ENCODE results near the gene SRL.
"Not testable (repeated sequence)": the region's sequence is repeated elsewhere in the genome, so short reads cannot be mapped to it uniquely, and the experiment has no call there.

Gene SRL

DNA sequence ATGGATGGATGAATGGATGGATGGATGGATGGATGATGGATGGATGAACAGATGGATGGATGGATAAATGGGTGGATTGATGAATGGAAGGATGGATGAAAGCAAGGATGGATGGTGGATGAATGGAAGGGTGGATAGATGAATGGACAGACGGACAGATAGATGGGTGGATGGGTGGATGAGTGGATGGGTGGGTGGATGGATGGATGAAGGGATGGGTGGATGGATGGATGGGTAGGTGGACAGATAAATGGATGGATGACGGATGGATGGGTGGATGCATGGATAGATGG lies 14.9 kb downstream of the SRL start:
- DNase-seq (ENCODE audit: low read depth in 1 of 2, low spot score in 1 of 2) = no peak

DNA sequence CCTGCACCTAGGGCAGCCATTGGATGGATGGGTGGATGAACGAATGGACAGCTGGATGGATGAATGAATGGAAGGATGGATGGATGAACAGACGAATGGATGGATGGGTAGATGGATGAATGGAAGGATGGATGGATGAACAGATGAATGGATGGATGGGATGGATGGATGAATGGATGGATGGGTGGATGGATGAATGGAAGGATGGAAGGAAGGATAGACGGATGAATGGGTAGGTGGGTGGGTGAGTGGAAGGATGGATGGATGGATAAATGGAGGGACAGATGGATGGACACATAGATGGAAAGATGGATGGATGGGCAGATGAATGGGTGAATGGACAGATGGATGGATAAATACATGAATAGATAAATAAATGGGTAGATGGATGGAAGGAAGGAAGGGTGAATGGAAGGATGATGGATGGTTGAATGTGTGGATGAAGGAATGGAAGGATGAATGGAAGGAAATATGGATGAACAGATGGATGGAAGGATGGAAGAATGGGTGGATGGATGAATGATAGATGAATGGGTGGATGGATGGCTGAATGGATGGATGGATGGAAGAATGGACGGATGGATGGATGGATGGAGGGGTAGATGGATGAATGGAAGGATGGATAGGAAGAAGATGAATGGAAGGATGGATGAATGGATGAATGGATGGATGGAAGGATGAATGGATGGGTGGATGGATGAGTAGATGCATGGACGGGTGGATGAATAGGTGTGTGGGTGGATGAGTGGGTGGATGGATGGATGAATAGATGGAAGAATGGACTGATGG lies 15.4 kb downstream of the SRL start:
- no peak for DNase-seq (ENCODE audit: low read depth in 1 of 2, low spot score in 1 of 2)

DNA sequence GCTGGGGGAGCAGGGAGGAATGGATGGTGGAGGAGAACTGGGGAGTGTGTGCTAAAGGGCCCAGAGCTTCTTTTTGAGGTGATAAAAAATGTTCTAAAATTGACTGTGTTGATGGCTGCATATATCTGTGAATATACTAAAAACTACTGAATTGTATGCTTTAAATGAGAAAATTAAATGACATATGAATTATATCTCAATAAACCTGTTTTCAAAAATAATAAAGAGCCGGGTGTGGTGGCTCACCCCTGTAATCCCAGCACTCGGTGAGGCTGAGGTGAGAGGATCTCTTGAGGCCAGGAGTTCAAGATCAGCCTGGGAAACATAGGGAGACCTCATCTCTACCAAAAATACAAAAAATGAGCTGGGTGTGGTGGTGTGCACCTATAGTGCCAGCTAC lies 16.8 kb downstream of the SRL start:
- DNase-seq (ENCODE audit: low read depth in 1 of 2, low spot score in 1 of 2) = no peak

DNA sequence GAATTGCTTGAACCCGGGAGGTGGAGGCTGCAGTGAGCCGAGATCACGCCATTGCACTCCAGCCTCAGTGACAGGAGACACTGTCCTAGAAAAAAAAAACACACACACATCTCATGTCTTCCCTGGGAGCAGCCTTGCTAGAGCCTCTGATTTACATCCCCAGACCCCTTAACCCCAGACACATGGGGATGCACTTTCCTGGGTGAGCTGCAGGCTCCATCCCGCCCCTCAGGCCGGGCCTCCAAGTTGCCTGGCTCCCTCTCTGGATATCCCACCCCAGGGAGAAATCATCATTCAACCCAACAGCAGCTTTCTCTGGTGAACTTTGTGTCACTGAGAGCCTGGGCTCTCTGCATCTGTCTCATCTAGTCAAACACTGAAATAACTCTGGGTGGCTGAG lies 21.5 kb downstream of the SRL start:
- DNase-seq (ENCODE audit: low read depth in 1 of 2, low spot score in 1 of 2) = no peak

DNA sequence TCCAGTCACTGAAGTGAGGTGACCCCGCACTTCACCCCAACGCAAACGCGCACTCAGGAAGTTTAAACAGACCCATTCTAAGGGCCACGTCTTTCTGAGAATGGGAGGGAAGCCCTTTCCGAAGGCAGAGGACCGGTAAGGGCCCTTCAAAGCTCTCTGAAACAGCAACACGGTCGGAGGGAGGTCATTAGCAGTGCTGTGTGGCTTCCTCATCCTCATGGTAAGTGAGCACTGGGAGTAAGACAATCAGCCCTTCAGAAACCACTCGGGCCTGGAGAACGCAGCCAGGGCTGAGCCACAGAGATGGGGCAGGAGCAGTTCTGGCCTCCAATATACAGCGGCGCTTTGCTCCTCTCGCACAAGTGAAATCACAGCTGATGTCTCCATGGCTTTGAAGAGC lies 23.7 kb downstream of the SRL start:
- DNase-seq (ENCODE audit: low read depth in 1 of 2, low spot score in 1 of 2) = no peak

DNA sequence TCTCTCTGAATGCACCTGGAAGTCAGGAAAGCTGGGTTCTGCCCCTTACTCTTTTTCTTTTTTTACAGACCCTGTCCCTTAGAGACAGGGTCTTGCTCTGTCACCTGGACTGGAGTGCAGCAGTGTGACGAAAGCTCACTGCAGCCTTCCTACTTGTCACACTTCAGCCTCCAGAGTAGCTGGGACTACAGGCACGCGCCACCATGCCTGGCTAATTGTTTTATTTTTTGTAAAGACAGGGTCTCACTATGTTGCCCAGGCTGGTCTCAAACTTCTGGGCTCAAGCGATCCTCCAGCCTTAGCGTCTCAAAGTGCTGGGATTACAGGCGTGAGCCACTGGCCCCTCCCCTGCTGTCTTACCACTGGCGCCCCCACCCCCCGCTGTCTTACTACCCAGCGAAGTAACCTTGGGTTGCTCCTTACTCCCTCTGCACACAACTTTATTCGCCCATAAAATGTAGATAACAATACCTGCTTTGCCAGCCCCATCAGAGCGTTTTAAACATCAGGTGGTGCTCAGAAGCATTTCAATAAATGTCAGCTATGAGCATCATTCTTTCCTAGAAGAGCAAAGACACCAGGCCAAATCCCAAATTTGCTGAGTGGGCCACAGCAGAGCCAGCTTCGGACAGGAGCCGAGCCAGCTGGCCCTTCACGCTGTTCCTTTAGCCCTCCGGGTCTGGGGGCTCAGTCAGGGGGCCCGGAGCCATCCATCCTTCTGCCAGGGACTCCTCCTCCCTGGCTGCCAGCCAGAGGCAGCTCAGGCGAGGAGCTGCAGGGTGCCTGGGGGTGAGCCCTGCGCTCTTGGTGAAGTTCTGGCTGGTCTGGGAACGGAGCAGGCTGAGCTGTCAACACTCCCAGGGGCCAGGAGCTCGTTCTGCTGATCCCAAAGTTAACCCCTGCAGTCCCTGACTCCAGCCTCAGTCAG lies 24.4 kb downstream of the SRL start:
- no peak for DNase-seq (ENCODE audit: low read depth in 1 of 2, low spot score in 1 of 2)

DNA sequence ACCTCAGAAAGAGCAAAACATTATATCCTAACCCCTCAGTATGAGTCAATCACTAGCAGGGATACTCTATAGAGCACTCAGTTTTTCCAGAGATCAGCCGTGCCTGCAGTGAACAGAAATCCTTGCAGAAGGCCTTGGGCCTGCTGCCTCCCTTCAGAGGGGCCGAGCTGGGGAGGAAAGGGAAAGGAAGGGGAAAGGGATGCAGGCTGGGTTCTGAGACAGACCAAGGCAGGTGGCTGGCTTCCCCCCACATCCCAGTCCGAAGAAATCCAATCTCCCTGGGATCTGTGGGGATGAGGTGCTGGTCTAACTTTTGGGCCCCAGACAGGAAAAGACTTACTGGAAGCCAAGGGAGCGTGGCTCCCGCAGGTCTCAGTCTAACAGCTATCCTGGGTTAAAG lies 25.3 kb downstream of the SRL start:
- no peak for DNase-seq (ENCODE audit: low read depth in 1 of 2, low spot score in 1 of 2)

DNA sequence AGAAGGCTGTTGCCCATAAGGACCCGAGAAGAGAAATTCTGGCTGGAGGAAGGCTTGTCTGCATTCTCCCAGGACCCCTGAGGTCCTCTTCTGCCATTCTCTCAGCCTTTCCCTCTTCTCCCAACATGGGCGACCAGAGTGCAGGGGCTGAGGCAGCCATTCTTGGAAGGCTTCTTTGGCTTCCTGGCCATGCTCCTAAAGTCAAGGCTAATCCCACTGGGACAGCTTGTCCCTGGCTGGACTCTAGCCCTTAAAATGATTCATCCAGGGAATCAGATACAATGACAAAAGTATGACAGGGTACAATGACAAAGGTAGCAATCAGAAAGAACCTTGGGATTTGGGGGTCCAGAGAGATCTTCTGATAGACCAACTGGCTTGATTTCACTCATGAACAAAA lies 26.8 kb downstream of the SRL start:
- no peak for DNase-seq (ENCODE audit: low read depth in 1 of 2, low spot score in 1 of 2)

DNA sequence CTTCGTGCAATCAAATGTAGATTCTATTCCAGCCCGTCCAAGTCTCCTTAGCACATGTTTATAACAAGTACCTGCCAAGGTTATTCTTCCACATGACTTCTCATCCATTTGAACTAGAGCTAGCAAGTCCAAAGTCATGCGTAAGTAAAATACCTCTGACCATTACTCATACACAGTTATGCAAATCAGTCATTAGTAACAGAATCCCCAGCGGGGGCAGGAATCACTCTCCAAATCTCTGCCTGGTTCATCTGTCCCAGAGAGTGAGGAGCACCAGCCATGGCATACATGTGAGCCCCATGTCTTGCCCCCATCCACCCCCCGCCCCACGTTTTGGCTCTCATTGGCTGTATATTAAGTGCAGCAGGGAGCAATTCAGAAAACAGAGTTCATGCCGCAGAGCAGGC lies 27.7 kb downstream of the SRL start:
- DNase-seq (ENCODE audit: low read depth in 1 of 2, low spot score in 1 of 2) = no peak

DNA sequence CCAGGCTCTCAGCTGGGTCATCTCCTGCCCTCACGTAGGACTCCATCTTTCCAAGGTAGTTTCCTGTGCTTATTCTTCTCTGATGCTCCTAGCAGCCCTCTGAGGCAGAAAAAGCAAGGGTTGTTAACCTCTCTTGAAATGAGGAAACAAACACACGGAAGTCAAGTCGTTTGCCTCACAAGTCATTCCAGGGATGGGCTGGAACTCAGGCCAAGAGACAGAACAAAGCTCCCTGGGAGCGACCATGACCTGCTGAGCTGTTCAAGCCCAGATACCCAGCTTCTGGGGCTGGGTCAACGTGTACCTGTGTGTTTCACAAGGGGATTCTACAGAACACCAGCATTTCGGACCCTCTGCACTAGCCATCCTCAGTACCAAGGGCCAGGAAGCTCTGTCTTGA lies 28.1 kb downstream of the SRL start:
- no peak for DNase-seq (ENCODE audit: low read depth in 1 of 2, low spot score in 1 of 2)

DNA sequence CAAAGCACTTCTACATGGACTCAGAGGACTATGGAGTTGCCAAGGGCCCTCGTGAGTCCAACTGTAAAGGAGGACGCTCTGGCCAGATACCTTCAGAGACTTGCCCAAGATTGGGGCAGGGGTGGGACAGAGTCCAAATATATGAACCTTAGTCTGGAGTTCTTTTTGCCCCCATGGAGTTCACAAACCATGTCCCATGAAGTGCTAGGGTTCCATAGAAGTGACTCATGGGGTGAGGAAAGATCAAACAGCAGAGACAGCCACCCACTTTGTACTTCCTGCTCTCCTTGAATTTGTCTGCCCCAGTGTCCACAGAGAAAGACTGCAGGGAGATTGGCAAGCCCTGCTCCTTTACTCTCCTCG lies 29.0 kb downstream of the SRL start:
- no peak for DNase-seq (ENCODE audit: low read depth in 1 of 2, low spot score in 1 of 2)

DNA sequence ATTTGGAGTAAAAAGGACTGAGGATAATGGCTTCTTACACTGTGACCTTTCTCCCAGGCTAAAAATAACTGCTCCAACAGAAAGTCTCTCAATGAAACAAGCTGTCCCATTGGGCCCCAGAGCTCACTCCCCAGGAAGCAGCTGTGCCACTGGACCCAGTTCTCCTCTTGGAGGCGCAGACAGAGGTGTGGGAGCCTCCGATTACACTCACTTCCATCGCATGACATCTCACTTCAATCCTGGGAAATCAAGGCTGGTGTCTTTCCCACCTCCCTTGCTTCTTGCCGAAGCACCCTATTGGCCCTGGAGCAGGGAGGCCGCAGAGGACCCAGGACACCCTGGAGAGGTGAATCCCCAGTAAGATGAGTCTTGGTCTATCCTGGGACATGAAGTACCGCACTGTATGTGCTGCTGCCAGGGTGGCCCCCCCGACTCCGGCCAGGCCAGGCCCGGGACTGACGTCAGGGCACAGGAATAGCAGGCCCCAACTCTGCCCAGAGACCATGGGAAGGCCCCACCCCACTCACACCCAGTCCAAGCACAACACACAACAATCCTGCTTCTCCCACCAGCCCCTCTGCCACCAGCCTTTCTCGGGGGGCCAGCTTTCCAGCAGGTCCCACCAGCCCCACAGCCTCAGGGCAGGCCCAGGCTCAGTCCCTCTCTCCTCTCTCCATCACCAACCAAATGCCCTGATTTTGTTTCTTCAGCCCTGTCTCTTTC lies 29.5 kb downstream of the SRL start:
- DNase-seq (ENCODE audit: low read depth in 1 of 2, low spot score in 1 of 2) = no peak

DNA sequence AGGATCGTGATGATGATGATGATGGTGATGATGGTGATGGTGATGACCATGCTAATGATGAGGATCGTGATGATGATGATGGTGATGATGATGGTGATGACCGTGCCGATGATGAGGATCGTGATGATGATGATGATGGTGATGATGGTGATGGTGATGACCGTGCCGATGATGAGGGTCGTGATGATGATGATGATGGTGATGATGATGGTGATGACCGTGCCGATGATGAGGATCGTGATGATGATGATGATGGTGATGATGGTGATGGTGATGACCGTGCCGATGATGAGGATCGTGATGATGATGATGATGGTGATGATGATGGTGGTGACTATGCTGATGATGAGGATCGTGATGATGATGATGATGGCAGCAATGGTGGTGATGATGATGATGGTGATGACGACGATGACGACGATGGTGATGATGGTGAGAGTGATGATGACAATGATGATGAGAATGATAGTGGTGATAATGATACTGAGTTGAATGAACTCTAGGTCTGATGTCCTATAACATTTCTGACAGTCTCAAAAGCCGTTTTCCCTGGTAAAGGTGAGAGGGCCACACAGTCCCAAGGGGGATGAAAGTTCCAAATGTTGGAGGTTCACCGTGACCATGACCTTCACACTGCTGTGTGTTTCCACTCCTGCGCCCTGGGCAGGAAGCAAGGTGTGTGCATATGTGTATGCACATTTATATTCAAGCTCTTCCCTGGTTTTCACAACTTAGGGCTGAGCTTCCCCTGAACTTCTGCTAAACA lies 30.3 kb downstream of the SRL start:
- not testable (repeated sequence) for DNase-seq (ENCODE audit: low read depth in 1 of 2, low spot score in 1 of 2)

DNA sequence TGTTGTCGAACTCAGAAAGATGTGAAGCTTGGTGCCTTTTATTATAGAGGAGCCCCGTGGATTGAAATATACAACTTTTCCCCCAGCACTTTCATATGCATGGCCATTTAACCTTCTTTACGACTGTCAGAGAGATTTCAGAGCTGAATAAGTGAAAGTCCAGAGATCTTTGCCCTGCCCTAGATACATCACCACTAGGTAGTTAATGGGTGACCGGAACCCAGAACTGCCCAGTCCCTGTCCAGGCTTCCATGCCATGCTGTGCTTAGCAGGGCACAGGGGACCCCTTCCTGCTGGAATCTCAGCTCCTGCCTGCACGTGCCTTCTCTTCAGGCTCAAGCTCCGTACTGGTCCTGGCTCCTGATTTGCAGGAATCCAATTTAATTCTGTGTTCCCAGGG lies 32.2 kb downstream of the SRL start:
- no peak for DNase-seq (ENCODE audit: low read depth in 1 of 2, low spot score in 1 of 2)

DNA sequence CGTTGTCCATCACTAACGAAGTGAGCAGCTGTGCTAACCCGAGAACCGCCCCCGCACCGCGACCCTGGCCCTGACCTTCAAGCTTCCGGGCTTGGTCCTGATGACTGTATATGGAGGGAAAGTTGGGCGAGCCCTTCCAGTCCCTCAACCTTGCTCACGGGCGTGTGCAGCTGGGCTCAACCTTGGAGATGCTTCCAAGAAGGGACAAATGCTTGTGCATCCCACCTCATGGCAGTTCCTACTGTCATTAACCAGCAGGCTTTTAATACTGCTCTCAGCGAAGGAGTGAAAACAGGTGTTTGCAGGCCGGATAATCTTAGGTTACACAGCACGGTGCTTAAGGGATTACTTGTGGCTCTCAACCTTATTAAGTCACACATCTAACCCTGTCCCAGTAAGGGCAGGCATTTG lies 33.5 kb downstream of the SRL start:
- DNase-seq (ENCODE audit: low read depth in 1 of 2, low spot score in 1 of 2) = no peak

DNA sequence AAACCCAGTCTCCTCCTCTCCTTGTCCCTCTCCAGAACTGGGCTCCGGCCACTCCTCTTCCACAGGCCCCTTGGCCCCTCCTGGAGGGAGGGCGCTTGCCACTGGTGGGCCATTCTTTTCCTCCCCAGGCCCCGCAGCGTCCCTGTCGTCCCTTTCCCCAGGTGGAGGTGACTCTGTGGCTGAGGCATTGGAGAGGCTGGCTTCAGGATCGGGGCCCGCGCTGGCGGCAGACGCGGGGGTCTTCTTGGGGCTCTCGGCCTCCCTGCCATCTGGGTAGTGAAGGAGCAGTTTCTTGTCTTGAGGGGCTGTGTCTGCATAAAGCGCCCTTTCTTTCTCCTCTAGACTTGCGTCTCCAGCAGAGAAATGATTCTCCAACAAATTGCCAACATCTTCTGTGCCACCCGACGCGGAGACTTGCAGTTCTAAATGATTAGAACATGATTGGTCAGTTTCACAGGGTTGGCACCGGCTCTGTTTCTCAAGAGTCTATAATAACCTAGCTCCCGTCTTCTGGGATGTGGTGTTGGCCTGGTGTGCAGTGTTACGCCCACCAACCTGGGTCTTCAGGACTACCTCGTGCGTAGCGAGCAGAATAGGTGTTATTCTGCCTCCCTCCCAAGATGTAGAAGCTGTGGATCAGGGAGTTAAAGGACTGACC lies 34.1 kb downstream of the SRL start:
- no peak for DNase-seq (ENCODE audit: low read depth in 1 of 2, low spot score in 1 of 2)

DNA sequence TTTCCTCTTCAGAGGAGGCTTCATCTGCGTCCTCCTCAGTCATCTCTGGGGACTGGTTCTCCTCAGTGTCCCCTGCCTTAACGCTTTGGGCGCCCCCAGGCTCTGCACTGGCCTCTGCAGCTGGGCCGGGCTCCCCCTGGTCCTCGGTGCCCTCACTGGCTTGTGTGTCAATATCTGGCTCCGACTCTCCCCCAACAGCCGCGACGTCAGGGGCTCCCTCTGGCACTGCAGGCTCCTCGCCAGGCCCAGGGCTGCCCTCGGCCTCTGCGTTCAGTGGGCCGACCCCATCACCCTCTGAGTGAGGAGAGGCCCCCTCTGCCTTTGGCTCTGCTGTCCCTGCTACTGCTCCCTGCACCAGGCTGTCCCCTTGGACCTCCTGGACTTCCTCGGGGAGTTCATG lies 34.7 kb downstream of the SRL start:
- no peak for DNase-seq (ENCODE audit: low read depth in 1 of 2, low spot score in 1 of 2)

DNA sequence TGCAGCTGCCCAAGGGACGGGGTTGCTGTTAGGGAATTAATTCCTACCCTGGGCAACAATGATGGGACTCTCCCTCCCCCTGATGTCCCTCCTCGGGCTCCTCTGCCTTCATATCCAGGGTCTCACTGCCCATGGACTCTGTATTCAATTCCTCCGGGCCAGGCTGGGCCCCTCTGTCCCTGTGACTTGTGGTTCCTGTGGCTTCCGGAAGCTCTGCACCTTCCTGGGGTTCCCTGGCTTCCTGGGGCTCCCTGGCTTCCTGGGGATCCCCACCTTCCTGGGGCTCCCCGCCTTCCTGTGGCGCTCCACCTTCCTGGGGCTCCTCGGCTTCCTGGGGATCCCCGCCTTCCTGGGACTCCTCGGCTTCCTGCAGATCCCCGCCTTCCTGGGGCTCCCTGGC lies 35.2 kb downstream of the SRL start:
- DNase-seq (ENCODE audit: low read depth in 1 of 2, low spot score in 1 of 2) = no peak

DNA sequence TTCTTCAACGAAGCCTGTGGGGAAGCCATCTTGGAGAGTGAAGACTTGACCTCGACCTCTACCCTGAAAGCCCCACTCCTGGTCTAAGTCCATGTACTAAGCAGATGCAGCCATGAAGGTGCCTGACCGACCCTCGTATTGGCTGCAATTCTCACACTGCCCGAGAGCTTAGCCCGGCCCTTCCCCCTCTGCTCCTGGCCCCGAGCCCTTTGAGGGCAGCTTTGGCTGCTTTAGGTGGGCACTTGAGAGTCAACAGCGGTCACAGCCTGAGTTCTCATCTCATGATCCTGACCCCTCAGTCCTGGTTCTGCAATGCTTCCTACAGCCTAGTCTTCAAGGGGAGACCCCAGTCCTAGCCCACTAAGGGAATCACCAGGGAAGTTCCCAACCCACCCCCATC lies 35.9 kb downstream of the SRL start:
- DNase-seq (ENCODE audit: low read depth in 1 of 2, low spot score in 1 of 2) = no peak

DNA sequence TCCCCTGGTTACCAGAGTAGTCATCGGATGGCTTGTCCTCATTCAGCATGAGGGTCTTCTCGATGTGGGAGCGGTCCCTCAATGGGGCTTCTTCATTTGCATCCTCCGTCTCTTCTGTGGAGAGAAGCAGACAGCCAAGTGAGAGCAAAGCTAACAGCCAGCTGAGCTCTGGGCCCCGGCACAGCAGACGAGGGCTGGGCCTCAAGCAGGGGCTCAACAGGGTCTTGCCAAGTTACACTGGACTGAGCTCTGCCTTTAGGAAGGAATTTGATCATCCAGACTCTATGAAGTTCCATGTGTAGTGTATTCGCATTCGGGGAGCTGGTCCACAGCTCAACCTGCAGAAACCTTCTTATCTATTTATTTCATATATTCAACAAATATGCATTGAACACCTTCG lies 37.4 kb downstream of the SRL start:
- DNase-seq (ENCODE audit: low read depth in 1 of 2, low spot score in 1 of 2) = no peak

DNA sequence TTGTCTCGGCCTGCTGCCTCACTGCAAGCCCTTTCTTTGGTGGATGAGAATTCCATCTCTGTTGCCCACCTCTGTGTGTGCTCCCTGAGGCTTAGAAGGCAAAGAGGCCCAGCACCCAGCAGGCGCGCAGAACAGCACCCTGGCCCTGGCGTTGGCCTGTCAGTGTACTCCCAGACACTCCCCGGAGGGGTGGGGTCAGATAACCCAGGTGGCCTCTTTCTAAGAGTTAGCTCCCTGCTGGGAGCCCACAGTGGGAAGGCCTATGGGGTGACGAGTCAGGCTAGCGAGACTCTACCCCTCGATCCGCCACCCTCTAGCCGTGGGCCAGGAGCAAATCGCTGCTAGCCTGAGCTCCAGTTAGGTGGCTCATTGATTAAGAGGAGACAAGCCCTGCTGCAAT lies 38.1 kb downstream of the SRL start:
- no peak for DNase-seq (ENCODE audit: low read depth in 1 of 2, low spot score in 1 of 2)

Measured in activated T-helper 1 cell treated with anti-CD3 and anti-CD28 coated beads, Interleukin-2, amount 50 U/mL, for 16 hours (primary cell).